GM19467 (cell line): Measurements from ENCODE around the gene ZMPSTE24.
A peak's percentile ranks its signal among the peaks of the same experiment; 100 is the strongest.

ENCODE experiments used
- ATAC-seq: cut with Tn5 transposase; IDR thresholded peaks from one replicate; pipeline ENCODE4 v1.9.1; 2021; ENCODE audit warnings: mild to moderate bottlenecking, moderate library complexity; ENCODE audit not compliant: unreplicated experiment

Gene ZMPSTE24

DNA sequence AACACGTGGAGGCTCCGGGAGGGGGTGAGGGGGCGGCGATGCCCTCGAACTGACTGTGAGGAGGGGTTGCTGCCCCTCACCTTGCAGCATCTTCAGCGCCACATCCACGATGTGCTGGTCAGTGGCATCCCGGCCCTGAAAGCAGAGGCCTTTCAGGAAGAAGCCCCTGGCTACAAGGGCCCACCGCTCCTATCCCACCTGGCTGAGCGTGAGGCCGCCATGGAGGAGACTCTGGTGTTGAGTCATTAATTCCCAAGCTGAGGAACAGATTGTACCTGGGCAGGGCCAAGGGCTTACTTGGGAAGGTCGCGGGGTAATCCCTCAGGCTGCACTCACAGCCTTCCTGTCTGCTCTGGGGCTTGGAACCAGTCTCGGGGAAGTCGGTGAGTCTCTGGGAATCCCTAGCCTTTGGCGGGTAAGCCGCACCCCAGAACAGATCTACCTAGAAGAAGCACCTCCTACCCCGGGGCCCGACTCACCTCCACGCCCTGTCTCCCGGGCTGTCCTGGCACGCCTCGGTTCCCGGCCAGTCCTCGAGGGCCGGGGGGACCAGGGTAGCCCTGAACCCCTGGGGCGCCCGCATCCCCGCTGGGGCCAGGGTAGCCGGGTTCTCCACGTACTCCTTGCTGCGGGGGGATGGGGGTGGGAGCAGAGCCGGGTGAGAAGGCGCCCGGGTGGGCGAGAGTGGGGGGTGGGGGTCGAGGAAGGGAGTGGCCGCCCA is 45.2 kb downstream of the ZMPSTE24 start:
- no peak for ATAC-seq

DNA sequence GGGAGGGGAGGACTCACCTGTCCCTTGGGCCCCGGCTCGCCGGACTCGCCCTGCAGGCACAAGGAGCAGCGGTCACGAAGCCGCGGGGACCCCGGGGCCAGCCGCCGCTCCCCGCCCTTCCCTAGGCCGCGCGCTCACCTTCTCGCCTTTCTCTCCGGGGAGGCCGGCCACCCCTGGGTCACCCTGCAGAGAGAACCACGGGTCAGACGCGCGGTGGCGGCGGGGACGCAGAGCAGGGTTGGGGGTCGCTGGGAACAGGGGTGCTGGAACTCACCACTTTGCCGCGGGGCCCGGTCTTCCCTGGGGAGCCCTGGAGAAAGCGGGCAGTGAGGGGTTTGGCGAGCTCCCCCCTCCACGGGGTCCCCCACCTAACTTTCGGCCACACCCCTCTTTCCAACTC is 45.8 kb downstream of the ZMPSTE24 start:
- ATAC-seq, result no peak

DNA sequence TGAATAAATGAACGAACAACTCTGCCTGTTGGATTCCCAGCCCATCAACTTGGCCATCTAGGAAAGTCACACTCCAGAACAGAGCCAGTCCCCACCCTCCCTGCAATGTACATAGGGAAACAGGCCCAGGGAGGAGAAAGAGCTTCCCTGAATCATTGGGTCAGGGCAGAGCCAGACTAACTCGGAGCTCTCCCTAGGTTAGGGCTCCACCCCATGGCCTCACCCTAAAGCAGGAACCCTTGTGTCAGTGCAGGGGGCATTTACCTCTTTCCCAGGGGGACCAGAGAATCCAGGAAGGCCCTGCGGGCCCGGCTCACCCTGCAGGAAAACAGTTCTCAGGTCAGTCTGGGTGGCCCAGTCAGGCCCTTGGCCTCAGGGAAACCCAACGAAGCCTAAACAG is 47.4 kb downstream of the ZMPSTE24 start:
- no peak for ATAC-seq

DNA sequence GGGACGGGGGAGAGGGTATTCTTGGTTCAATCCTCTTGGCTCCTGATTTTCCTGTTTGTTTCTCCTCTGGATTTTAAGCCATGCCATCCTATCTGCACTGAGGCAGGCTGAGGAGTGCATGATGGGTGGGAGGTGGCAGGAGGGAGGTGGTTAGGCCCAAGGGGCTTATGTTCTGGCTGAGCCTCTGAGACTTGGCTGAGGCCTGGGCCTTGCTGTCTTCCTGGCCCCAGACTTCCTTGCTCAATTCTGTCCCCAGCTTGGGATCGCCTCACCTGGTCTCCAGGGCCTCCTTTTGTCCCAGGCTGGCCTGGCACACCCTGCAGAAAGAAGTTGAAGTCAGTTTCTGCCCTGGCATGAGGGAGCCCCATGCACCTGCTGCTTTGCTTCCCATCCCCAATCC is 47.8 kb downstream of the ZMPSTE24 start:
- no peak for ATAC-seq

DNA sequence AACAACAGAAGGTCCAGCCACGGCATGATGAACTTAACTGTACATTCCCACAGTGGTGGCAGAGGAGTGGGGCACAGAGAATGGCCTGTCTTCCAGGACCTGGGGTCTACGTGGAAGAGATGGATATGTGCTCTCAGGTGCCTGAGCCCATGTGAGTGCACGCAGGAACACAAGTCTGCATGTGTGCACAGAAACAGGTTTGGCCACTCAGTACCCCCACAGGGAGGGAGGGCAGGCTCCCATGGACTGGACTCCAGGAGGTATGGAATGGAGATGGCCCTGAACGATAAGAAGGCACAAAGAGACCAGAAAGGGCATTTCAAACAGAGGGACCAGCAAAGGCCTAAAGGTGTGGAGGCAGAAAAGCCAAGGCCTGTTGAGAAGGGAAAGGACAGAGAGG is 48.3 kb downstream of the ZMPSTE24 start:
- no peak for ATAC-seq

DNA sequence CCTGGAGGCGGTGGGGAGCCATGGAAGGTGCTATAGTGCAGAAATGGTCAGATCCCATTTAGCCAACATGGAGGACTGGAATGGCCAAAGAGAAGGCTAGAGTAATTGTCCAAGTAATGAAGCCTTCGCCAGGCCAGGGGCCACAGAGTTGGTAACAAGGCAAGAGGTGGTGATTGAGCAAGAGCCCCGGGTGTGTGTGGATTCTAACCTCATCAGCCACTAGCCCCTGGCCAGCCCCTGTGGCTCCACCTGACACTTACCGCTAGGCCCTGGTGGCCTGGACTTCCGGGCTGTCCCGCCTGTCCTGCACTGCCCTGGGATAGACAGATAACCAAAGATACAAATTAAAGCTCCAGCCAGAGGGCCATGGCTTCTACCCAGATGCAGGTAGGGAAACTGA is 49.1 kb downstream of the ZMPSTE24 start:
- no peak for ATAC-seq

DNA sequence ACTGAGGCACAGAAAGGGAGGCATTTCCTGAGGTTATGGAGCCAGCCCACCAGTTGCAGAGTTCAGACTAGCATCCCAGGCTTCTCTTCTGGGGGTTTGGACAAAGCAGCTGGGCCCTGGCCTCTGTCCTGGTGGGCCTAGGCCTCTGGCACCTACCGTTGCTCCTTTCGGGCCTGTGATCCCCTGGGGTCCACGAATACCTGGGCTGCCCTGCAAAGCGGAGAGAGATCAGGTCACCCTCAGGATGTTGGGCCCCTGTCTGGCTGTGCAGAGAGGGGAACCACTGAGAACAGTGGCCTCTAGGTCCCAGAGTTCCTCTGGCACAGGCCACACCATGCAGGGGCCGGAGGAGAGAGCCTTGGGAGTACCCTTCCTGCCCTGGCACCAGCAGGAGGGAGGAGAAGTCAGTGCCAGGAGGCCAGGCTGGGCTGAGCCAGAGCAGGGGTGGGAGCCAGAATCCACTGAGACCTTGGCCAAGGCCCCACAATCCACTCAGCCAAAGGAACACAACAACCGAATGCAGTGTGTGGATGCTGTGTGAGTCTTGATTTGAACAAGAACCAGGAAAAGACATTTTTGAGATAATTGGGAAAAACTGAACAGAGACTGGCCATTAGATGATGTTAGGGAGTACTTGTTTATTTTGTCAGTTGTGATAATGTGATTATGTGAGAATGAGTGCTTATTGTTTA is 50.1 kb downstream of the ZMPSTE24 start:
- no peak for ATAC-seq

DNA sequence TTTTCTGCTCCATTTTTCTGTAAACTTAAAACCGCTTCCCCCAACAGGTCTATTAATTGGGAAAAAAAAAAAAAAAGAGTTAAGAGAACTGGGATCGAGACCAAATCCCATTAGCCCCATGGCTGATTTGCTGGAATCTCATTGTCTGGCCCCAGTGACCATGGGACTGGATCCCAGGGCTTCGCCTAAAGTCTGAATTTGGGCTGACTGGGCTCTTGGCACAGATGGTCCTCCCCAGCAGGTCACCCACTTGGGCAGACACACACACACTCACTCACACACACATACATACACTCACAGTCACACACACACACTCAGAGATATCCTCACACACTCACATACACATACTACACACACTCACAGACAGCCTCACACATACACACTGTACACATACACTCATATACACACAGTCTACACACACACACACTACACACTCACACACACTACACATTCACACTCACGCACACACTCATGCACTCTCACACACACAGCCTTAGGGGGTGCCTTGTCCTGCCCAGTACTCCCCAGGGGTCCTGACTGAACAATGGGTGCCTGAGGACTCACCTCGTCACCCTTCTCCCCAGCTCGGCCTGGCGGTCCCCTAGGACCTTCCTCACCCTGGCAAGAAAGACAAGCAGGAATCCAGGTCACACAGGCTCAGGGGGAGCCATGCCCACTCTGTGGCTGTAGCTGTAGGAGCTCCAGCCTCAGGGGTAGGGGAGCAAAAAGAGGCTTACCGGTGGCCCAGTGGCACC is 51.5 kb downstream of the ZMPSTE24 start:
- no peak for ATAC-seq

GRCh38 chr1:40310129-40310461 is 52.1 kb downstream of the ZMPSTE24 start:
- no peak for ATAC-seq

DNA sequence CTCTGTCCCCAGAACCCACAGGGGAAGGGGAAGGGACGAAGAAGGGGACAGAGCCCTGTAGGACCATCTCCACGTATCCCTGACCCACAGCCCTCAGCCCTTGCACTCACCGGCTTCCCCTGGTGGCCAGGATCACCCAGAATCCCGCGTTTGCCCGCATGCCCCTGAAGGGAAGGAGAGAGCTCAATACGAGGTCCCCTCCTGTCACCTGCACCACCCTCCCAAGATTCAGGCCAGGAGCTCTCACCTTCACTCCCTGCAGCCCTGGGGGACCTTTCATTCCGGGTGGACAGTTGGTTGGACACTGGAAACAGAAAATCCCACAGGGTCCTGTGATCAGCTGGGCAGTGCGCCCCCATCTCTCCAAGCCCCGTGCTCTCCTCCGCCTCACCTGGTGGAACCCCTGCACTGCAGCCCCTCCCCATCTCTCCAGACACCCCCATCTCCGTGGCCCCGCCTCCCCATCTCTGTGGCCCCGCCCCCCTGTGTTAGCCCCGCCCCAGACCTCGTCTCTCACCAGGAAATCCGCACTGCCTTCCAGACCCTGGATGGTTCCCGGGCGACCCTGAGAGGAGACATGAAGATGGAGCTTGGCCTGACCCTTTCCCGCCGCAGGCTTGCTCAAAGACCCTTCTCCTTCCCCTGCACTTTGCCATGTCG is 53.1 kb downstream of the ZMPSTE24 start:
- ATAC-seq, result no peak

DNA sequence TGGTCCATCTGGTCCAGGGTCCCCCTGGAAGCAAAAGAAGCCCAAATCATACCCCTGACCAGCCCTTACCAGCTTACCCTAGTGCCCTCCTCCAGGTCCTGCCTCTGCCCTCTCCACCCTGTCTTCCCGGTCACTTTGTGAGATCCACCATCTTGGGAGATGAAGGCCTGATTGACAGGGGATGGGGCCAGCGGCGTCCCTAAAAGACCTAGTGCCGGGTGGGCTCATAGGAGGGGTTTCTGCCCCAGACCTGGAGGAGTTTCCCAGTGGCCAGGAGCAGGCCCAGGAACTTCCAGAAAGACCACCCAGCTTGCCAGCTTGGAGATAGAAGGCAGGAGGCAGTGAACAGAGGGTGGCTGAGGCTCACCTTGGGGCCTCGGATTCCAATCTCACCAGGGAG is 53.7 kb downstream of the ZMPSTE24 start:
- ATAC-seq, result no peak

- ATAC-seq, result no peak
These were observed 54.5 kb downstream of the ZMPSTE24 start for GRCh38 chr1:40312238-40313205.

DNA sequence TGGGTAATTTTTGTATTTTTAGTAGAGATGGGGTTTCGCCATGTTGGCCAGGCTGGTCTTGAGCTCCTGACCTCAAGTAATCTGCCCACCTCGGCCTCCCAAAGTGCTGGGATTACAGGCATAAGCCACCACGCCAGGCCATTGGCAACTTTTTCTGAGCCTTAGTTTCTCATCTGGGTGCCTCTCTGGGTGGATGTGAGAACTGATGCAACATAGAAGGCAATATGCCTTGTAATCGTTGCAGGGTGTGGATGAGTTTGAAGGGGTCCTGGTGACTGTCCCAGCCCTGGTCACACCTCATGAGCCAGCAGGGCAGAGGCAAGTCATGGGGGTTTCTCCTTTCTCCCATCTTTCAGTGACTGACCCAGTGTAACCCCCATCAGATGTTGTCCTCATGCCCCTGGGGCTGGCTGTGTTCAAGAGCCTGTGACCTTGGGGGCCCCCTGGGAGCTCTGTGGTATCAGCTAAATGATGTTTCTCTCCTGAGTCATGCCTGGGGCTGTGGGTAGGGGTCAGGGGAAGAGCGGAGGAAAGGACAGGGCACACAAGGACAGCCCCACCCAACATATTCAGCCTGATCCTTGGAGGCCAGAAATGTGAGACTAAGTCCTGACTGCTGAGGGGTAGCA is 55.4 kb downstream of the ZMPSTE24 start:
- ATAC-seq, result no peak

DNA sequence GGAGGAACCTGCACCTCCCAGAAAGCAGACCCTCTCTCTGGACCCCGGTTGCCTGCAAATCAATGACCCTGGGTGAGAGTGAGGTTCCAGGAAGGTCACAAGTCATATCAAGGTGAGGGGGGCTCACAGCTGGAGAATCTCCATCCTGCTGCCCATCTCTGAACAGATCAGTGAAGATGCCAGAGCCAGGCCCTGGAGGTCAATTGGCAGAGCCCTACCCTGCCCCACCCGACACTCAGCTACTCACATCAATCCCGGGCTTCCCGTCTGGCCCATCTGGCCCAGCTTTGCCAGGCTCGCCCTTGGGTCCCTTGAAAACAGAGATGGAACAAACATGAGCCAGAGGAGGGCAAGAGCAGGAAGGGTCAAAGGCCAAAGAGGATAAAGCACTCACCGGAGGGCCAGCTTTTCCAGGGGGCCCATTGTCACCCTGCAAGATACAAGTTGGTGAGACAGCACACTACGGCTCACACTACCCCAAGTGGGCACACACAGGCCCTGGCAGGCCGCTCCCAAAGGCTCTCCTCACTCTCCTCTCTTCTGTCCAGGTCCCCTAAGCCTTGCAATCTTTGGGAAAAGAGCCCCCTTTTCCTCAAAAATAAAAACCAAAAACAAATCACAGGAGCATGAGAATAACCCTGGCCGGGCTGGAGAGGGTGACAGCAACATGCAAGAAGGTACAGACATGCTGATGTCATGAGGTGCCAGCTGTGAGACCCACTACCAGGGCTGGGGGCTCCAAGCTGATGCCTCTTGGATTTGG is 56.1 kb downstream of the ZMPSTE24 start:
- no peak for ATAC-seq

DNA sequence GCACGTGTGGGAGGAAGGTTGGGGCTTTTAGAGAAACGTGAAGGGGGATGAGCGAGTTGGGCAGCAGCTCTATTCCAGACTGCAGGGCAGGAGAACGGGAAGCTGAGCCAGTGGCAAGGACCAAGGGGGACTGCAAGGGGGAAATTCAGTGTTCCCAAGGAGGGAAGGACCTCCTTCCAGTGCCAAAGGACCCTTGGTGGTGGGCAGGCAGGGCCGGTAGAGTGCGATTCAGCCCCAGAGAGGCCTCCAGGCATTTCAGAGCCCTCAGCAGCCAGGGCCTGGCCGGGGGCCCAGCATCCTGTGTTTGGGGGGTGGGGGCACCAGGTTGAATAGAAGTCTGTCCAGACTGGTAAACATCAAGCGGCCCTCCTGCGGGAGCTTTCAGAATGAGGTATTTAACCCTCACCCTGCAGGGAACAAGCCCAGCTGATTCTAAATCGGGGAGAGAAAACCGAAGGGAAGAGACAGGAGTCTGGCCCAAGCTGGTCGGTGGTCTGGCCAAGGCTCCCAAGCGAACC is 56.7 kb downstream of the ZMPSTE24 start:
- no peak for ATAC-seq

DNA sequence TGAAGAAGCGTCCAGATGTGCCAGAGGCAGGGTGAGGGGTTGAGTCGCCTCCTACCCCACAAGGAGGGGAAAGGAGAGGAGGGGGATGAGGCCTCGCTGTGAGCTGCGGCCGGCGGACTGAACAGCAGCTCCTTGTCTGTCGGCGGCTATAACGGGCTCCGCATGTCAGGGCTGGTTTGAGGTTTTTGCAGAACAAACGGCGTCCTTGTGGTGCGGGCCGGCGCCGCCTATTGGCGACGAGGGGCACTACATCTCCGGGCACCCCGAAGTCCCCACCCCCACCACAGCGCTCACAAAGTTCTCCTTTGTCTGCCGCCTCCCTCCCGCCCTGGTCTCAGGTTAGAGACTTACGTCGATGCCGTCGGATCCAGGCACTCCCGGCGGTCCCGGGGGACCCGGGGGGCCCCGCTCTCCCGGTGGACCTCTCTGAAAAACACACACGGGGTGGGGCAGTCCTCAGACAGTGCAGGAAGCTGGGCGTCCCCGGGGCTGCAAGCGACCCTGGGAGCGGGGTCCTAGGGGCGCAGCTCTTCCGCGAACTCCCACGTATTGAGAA is 57.3 kb downstream of the ZMPSTE24 start:
- ATAC-seq, result peak; percentile 50

- no peak for ATAC-seq
These were observed 58.0 kb downstream of the ZMPSTE24 start for GRCh38 chr1:40315795-40316594.
